ENCODE results near the gene SNAPC2. TPM values are rescaled to one million over a fixed set of nuclear protein-coding genes. Genes with fewer than 3 reads are reported as not detected.
A peak's percentile ranks its signal among the peaks of the same experiment; 100 is the strongest.

The SNAPC2 gene
- total RNA-seq, 2 experiments from 2014 or later, result 9.9 to 10.9 TPM

GRCh38 chr19:7940841-7941240 lies 20.7 kb downstream of the SNAPC2 start:
- Mint-ChIP-seq H3K4me3 (peak overlapping the region; percentile 73), H3K27ac (peak overlapping the region; percentile 70), H3K27me3 (no peaks in the 10 kb centered on the region), H3K4me1 (ENCODE audit: low read depth) (peaks cover 36% of the 10 kb centered on the region), H3K9me3 (no peaks in the 10 kb centered on the region), H3K36me3 (ENCODE audit: low read depth) (peaks cover 51% of the 10 kb centered on the region)
- Histone ChIP-seq H3K4me1 (ENCODE audit: insufficient read depth, low read length) (peaks cover 30% of the 10 kb centered on the region), H3K9me3 (ENCODE audit: control insufficient read depth in 1 of 2, insufficient read depth in 1 of 2, low read length in 2 of 2) (no peaks in the 10 kb centered on the region), H3K4me3 (ENCODE audit: low read length) (no peak overlapping the region), H3K36me3 (ENCODE audit: insufficient read depth, low read length) (peaks cover 40% of the 10 kb centered on the region), H3K27me3 (ENCODE audit: control insufficient read depth in 1 of 2, insufficient read depth in 2 of 2, low read length in 2 of 2) (no peaks in the 10 kb centered on the region), H3K27ac (ENCODE audit: low read depth in 1 of 2, low read length in 2 of 2) (no peak overlapping the region)
- POLR2A ChIA-PET, result no interaction called here
- DNase-seq (no peak), ATAC-seq (ENCODE audit: poor library complexity) (no peak)
- intact Hi-C loops (cut with DNase I, micrococcal nuclease), result loop anchor here (5.0 to 10.0 kb wide), 7 partner anchors 39 to 891 kb away; partner anchors contain the start of genes ELAVL1 (in 1 of the 2), MAP2K7 (in 1 of the 2), MBD3L1 (in 1 of the 2) and RAB11B (in 1 of the 2)
- CTCF ChIA-PET, result no interaction called here
- TF ChIP-seq, protein P1, sequence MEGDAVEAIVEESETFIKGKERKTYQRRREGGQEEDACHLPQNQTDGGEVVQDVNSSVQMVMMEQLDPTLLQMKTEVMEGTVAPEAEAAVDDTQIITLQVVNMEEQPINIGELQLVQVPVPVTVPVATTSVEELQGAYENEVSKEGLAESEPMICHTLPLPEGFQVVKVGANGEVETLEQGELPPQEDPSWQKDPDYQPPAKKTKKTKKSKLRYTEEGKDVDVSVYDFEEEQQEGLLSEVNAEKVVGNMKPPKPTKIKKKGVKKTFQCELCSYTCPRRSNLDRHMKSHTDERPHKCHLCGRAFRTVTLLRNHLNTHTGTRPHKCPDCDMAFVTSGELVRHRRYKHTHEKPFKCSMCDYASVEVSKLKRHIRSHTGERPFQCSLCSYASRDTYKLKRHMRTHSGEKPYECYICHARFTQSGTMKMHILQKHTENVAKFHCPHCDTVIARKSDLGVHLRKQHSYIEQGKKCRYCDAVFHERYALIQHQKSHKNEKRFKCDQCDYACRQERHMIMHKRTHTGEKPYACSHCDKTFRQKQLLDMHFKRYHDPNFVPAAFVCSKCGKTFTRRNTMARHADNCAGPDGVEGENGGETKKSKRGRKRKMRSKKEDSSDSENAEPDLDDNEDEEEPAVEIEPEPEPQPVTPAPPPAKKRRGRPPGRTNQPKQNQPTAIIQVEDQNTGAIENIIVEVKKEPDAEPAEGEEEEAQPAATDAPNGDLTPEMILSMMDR (IDR thresholded peaks at IDR 0.05), result no peak

- H3K36me3 Mint-ChIP-seq (ENCODE audit: low read depth), result peaks cover 39% of the 10 kb centered on the region
- ChIA-PET POLR2A (interaction anchor here (1.5 to 2.6 kb wide), 3 partner anchors 21 to 38 kb away, joined by 3 to 12 read pairs (median 11); partner anchors contain the start of gene MAP2K7), CTCF (interaction anchor here (1.9 kb wide), 1 partner anchor 73 kb away, joined by 5 read pairs; no protein-coding TSS in a partner anchor)
- Histone ChIP-seq H3K4me1 (ENCODE audit: insufficient read depth, low read length) (peaks cover 30% of the 10 kb centered on the region), H3K27ac (ENCODE audit: low read depth in 1 of 2, low read length in 2 of 2) (no peak overlapping the region), H3K4me3 (ENCODE audit: low read length) (no peak overlapping the region), H3K36me3 (ENCODE audit: insufficient read depth, low read length) (peaks cover 31% of the 10 kb centered on the region), H3K27me3 (ENCODE audit: control insufficient read depth in 1 of 2, insufficient read depth in 2 of 2, low read length in 2 of 2) (no peaks in the 10 kb centered on the region), H3K9me3 (ENCODE audit: control insufficient read depth in 1 of 2, insufficient read depth in 1 of 2, low read length in 2 of 2) (no peaks in the 10 kb centered on the region)
- ATAC-seq (ENCODE audit: poor library complexity) (no peak), DNase-seq (no peak)
- no peaks in the 10 kb centered on the region for H3K27me3 Mint-ChIP-seq
- no peak overlapping the region for H3K27ac Mint-ChIP-seq
- H3K9me3 Mint-ChIP-seq, result no peaks in the 10 kb centered on the region
- H3K4me1 Mint-ChIP-seq (ENCODE audit: low read depth), result peaks cover 36% of the 10 kb centered on the region
- intact Hi-C loops (cut with DNase I, micrococcal nuclease), result loop anchor here (2.0 to 10.0 kb wide), 8 partner anchors 40 to 890 kb away; partner anchors contain the start of genes ELAVL1 (in 1 of the 2), MAP2K7 (in 1 of the 2), MBD3L1 (in 1 of the 2) and RAB11B (in 1 of the 2)
- TF ChIP-seq, protein P1 (IDR thresholded peaks at IDR 0.05), result no peak
- H3K4me3 Mint-ChIP-seq, result peak overlapping the region; percentile 95
Measured at GRCh38 chr19:7941895-7942596, 21.9 kb downstream of the SNAPC2 start.

- Histone ChIP-seq H3K27ac (ENCODE audit: low read depth in 1 of 2, low read length in 2 of 2) (peak overlapping the region; percentile 96 to 97), H3K36me3 (ENCODE audit: insufficient read depth, low read length) (peaks cover 21% of the 10 kb centered on the region), H3K4me1 (ENCODE audit: insufficient read depth, low read length) (peaks cover 30% of the 10 kb centered on the region), H3K9me3 (ENCODE audit: control insufficient read depth in 1 of 2, insufficient read depth in 1 of 2, low read length in 2 of 2) (no peaks in the 10 kb centered on the region), H3K4me3 (ENCODE audit: low read length) (peak overlapping the region; percentile 97), H3K27me3 (ENCODE audit: control insufficient read depth in 1 of 2, insufficient read depth in 2 of 2, low read length in 2 of 2) (no peaks in the 10 kb centered on the region)
- no peaks in the 10 kb centered on the region for H3K27me3 Mint-ChIP-seq
- peaks cover 32% of the 10 kb centered on the region for H3K36me3 Mint-ChIP-seq (ENCODE audit: low read depth)
- peak overlapping the region; percentile 87 for H3K27ac Mint-ChIP-seq
- POLR2A ChIA-PET, result interaction anchor here (0.6 to 2.6 kb wide), 17 partner anchors 9 to 1518 kb away, joined by 3 to 47 read pairs (median 6); partner anchors contain the start of genes CERS4, ELAVL1, KHSRP and MAP2K7
- intact Hi-C loops (cut with DNase I, micrococcal nuclease), result loop anchor here (2.0 to 10.0 kb wide), 8 partner anchors 41 to 889 kb away; partner anchors contain the start of genes ELAVL1 (in 1 of the 2), MAP2K7 (in 1 of the 2), MBD3L1 (in 1 of the 2) and RAB11B (in 1 of the 2)
- TF ChIP-seq, protein P1 (IDR thresholded peaks at IDR 0.05), result no peak
- no peaks in the 10 kb centered on the region for H3K9me3 Mint-ChIP-seq
- CTCF ChIA-PET, result interaction anchor here (0.7 to 3.1 kb wide), 11 partner anchors 14 to 411 kb away, joined by 3 to 36 read pairs (median 5); partner anchors contain the start of genes MAP2K7, NDUFA7, RPS28 and SNAPC2
- peak overlapping the region; percentile 95 for H3K4me3 Mint-ChIP-seq
- peaks cover 36% of the 10 kb centered on the region for H3K4me1 Mint-ChIP-seq (ENCODE audit: low read depth)
- DNase-seq, result peak in 1 of 14 experiments; percentile 23
- ATAC-seq (ENCODE audit: poor library complexity), result peak; percentile 4
Measured at GRCh38 chr19:7942981-7943443, 22.9 kb downstream of the SNAPC2 start.
